GM10847 (cell line): ENCODE results near the gene IMPA2.

Source experiments
- POLR2A ChIP-seq: IDR thresholded peaks from 2 replicates; pipeline ENCODE4 v1.6.1; 2011; ENCODE audit not compliant: insufficient read length; ENCODE audit errors: extremely low read depth

Gene IMPA2

GRCh38 chr18:12043811-12044210 lies 62.5 kb downstream of the IMPA2 start:
- no peak for TF ChIP-seq POLR2A

GRCh38 chr18:12044591-12044990 lies 63.3 kb downstream of the IMPA2 start:
- no peak for TF ChIP-seq POLR2A

- TF ChIP-seq POLR2A, result no peak
These were observed 64.9 kb downstream of the IMPA2 start for GRCh38 chr18:12046046-12046750.

- TF ChIP-seq POLR2A, result no peak
These were observed 65.5 kb downstream of the IMPA2 start for GRCh38 chr18:12046751-12047335.

- TF ChIP-seq POLR2A, result no peak
These were observed 66.9 kb downstream of the IMPA2 start for GRCh38 chr18:12048010-12048826.

GRCh38 chr18:12048827-12049175 lies 67.5 kb downstream of the IMPA2 start:
- no peak for TF ChIP-seq POLR2A

GRCh38 chr18:12049978-12050811 lies 68.9 kb downstream of the IMPA2 start:
- no peak for TF ChIP-seq POLR2A

- no peak for TF ChIP-seq POLR2A
These were observed 71.6 kb downstream of the IMPA2 start for GRCh38 chr18:12052866-12053265.

GRCh38 chr18:12053289-12053688 lies 72.0 kb downstream of the IMPA2 start:
- TF ChIP-seq POLR2A, result no peak

- no peak for TF ChIP-seq POLR2A
These were observed 75.0 kb downstream of the IMPA2 start for GRCh38 chr18:12056034-12056883.

- no peak for TF ChIP-seq POLR2A
These were observed 75.6 kb downstream of the IMPA2 start for GRCh38 chr18:12056884-12057402.

GRCh38 chr18:12057419-12058039 lies 76.2 kb downstream of the IMPA2 start:
- TF ChIP-seq POLR2A, result no peak

- no peak for TF ChIP-seq POLR2A
These were observed 78.3 kb downstream of the IMPA2 start for GRCh38 chr18:12059334-12060181.
